Lower leg skin (tissue), 4 donors: ENCODE results near the gene PLEKHA8. TPM values are rescaled to one million over a fixed set of nuclear protein-coding genes. Genes with fewer than 3 reads are reported as not detected.

Source experiments
- DNase-seq, 2 donors: peaks; one replicate each; pipeline ENCODE4 v3.0.0-alpha.2; 2019; ENCODE audit warnings: low spot score in 2 of 2
- H3K4me3 ChIP-seq: fragments of 200-600 bp; sonication (generic); 2 replicates; pipeline ENCODE4 v1.5.1; 2017; ENCODE audit warnings: mild to moderate bottlenecking, low read depth; ENCODE audit not compliant: poor library complexity, severe bottlenecking
- CTCF ChIP-seq, 3 donors: fragments of 450-650 bp; IDR thresholded peaks; one replicate each; pipeline ENCODE4 v1.5.1; 2016; ENCODE audit warnings: antibody characterized with exemption in 3 of 3, mild to moderate bottlenecking in 3 of 3, moderate library complexity in 2 of 3
- POLR2A ChIP-seq, 2 donors: fragments of 450-650 bp; IDR thresholded peaks; one replicate each; pipeline ENCODE4 v1.6.1; 2016 to 2017; ENCODE audit warnings: antibody characterized with exemption in 2 of 2, mild to moderate bottlenecking in 1 of 2, moderate library complexity in 1 of 2
- WGBS, 2 donors: methylation state at CpG; one replicate each; pipeline ENCODE4 v1.1.5; 2018; 5-methylcytosine and 5-hydroxymethylcytosine counted together
- intact Hi-C: fragments of 100-400 bp; cut with DNase I; formaldehyde crosslinking; loops from one replicate; pipeline ENCODE4 v1.15.0; 2023; ENCODE audit warnings: low total_unique reads
- total RNA-seq, 4 donors: library from RNA; depleted of rRNA; stranded (reverse); fragments of >200 nt; gene quantifications; one replicate each; pipeline ENCODE4 v1.1.0, GENCODE V29; 2016

Gene PLEKHA8
- total RNA-seq, 4 donors from 2014 or later: 6.0 to 10.9 (median 6.5) TPM

GRCh38 chr7:30084212-30084611 is 56.0 kb downstream of the PLEKHA8 start:
- DNase-seq: no peak
- 97 to 98% methylated on average over 3 of the region's 3 CpGs for WGBS, 2 donors
- no peak overlapping the region for H3K4me3 ChIP-seq
- TF ChIP-seq CTCF (IDR thresholded peaks at IDR 0.05) (no peak), POLR2A (IDR thresholded peaks at IDR 0.05) (no peak)
- intact Hi-C loops: no loop called here

- H3K4me3 ChIP-seq: no peak overlapping the region
- TF ChIP-seq POLR2A (IDR thresholded peaks at IDR 0.05) (no peak), CTCF (IDR thresholded peaks at IDR 0.05) (no peak)
- intact Hi-C loops: no loop called here
- no peak for DNase-seq
Measured at GRCh38 chr7:30086529-30086928, 58.3 kb downstream of the PLEKHA8 start.

DNA sequence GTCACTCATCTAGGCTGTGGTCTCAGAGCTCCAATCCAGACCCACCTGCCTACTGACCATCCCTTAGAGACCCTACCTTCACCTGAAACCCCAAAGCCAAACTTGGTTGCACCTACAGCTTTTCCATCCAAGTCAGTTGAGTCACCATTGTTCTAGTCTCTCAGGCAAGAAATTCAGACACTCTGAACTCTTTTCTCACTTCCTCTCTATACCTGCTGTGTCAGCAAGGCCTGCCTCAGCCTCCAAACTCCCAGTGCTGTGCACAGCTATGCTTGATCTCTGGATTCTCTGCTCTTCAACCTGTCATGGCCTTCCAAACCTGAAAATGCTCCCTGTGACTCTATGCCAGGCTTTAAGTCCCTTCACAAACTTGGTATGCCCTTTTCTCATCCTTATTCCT is 59.2 kb downstream of the PLEKHA8 start:
- no peak overlapping the region for H3K4me3 ChIP-seq
- no peak for TF ChIP-seq CTCF (IDR thresholded peaks at IDR 0.05)
- no peak for TF ChIP-seq POLR2A (IDR thresholded peaks at IDR 0.05)
- intact Hi-C loops: no loop called here
- DNase-seq: no peak

GRCh38 chr7:30088362-30088761 is 60.1 kb downstream of the PLEKHA8 start:
- no peak for DNase-seq
- H3K4me3 ChIP-seq: no peak overlapping the region
- TF ChIP-seq CTCF (IDR thresholded peaks at IDR 0.05) (no peak), POLR2A (IDR thresholded peaks at IDR 0.05) (no peak)
- intact Hi-C loops: no loop called here

GRCh38 chr7:30090111-30090510 is 61.9 kb downstream of the PLEKHA8 start:
- no peak for TF ChIP-seq CTCF (IDR thresholded peaks at IDR 0.05)
- no peak overlapping the region for H3K4me3 ChIP-seq
- 66 to 69% methylated on average over 3 of the region's 3 CpGs for WGBS, 2 donors
- DNase-seq: no peak
- intact Hi-C loops: no loop called here

- WGBS, 2 donors: 47 to 61% methylated on average over 2 of the region's 2 CpGs
- intact Hi-C loops: no loop called here
- TF ChIP-seq POLR2A (IDR thresholded peaks at IDR 0.05) (no peak), CTCF (IDR thresholded peaks at IDR 0.05) (no peak)
- no peak for DNase-seq
- no peak overlapping the region for H3K4me3 ChIP-seq
Measured at GRCh38 chr7:30091491-30091912, 63.3 kb downstream of the PLEKHA8 start.
